ENCODE data around the gene THAP7. TPM values are rescaled to one million over a fixed set of nuclear protein-coding genes. Genes with fewer than 3 reads are reported as not detected.

The THAP7 gene
- total and polyA plus RNA-seq, 9 of the 15 experiments (the other 6 are each of a cell fraction or from before 2014, with no cell fraction given), result 7.9 to 263 (median 84.1) TPM

DNA sequence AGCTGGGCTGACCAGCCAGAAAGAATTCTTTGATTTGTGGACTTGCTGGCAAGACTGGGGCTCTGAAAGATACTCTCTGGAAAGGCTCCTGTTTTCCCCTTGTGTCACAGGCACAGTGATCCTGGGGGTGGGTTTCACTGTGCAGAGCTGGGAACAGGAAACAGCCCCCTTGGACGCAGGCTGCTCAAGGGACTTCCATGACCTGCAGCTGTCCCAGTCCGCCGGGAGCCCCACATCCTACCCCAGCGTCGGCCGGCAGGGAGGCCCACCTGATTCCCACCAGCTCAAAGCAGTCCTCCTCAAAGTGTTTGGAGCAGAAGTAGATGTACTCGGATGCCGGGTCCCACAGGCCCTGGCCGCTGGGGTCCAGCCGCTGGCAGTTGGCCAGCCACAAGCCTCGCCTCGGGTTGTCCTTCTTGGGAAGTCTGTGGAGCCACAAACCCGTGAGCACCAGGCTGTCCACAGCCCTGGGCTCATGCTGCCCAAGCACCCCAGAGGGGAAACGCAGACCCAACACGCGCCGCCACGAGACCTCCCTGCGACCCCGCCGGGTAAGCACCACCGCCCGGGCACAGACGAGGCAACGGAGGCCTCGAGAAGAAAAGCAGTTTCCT is 824 bp downstream of the THAP7 start (continued):
- TF ChIP-seq, protein P1, sequence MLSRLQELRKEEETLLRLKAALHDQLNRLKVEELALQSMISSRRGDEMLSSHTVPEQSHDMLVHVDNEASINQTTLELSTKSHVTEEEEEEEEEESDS (CRISPR knock-in tag; IDR thresholded peaks at IDR 0.05), result no peak
- peak; percentile 64 for TF ChIP-seq CHD4 (IDR thresholded peaks at IDR 0.05; ENCODE audit: insufficient read depth, insufficient replicate concordance, low read depth, low read length, poor library complexity, severe bottlenecking)
- peak; percentile 67; the same call in 1 of the 2 replicates for TF ChIP-seq JUNB (CRISPR knock-in tag; conservative IDR thresholded peaks at IDR 0.05)
- no peak for TF ChIP-seq HNRNPLL (IDR thresholded peaks at IDR 0.05; ENCODE audit: low read depth, low read length, poor library complexity, severe bottlenecking)
- TF ChIP-seq, protein P2, sequence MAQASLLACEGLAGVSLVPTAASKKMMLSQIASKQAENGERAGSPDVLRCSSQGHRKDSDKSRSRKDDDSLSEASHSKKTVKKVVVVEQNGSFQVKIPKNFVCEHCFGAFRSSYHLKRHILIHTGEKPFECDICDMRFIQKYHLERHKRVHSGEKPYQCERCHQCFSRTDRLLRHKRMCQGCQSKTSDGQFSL (CRISPR knock-in tag; IDR thresholded peaks at IDR 0.05), result no peak
- TF ChIP-seq, protein P2 (tag; IDR thresholded peaks at IDR 0.05), result peak in 1 of 2 experiments; percentile 80; a peak in 2 of 4 replicates
- TF ChIP-seq FOXK2 (conservative IDR thresholded peaks at IDR 0.05 in 1 of 2, IDR thresholded peaks at IDR 0.05 in 1 of 2; ENCODE audit: low read depth in 2 of 2), result no peak
- TF ChIP-seq, protein P3, sequence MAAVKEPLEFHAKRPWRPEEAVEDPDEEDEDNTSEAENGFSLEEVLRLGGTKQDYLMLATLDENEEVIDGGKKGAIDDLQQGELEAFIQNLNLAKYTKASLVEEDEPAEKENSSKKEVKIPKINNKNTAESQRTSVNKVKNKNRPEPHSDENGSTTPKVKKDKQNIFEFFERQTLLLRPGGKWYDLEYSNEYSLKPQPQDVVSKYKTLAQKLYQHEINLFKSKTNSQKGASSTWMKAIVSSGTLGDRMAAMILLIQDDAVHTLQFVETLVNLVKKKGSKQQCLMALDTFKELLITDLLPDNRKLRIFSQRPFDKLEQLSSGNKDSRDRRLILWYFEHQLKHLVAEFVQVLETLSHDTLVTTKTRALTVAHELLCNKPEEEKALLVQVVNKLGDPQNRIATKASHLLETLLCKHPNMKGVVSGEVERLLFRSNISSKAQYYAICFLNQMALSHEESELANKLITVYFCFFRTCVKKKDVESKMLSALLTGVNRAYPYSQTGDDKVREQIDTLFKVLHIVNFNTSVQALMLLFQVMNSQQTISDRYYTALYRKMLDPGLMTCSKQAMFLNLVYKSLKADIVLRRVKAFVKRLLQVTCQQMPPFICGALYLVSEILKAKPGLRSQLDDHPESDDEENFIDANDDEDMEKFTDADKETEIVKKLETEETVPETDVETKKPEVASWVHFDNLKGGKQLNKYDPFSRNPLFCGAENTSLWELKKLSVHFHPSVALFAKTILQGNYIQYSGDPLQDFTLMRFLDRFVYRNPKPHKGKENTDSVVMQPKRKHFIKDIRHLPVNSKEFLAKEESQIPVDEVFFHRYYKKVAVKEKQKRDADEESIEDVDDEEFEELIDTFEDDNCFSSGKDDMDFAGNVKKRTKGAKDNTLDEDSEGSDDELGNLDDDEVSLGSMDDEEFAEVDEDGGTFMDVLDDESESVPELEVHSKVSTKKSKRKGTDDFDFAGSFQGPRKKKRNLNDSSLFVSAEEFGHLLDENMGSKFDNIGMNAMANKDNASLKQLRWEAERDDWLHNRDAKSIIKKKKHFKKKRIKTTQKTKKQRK (IDR thresholded peaks at IDR 0.05; ENCODE audit: borderline replicate concordance, low read depth, low read length), result peak; percentile 31; the same call in 1 of the 2 replicates
- peak; percentile 1; the same call in 1 of the 2 replicates for TF ChIP-seq RREB1 (CRISPR knock-in tag; IDR thresholded peaks at IDR 0.05)
- peak; percentile 17; the same call in 1 of the 2 replicates for TF ChIP-seq ZNF76 (CRISPR knock-in tag; IDR thresholded peaks at IDR 0.05; ENCODE audit: borderline replicate concordance)
- peak; percentile 57 for TF ChIP-seq ATF4 (CRISPR knock-in tag; IDR thresholded peaks at IDR 0.05)
- TF ChIP-seq CGGBP1 (CRISPR knock-in tag; IDR thresholded peaks at IDR 0.05), result peak; percentile 84; the same call in 1 of the 2 replicates
- TF ChIP-seq NFATC3 (IDR thresholded peaks at IDR 0.05), result no peak
- TF ChIP-seq MCM2 (IDR thresholded peaks at IDR 0.05; ENCODE audit: low read depth), result no peak
- peak; percentile 87; the same call in 1 of the 2 replicates for TF ChIP-seq NR2F6 (CRISPR knock-in tag; IDR thresholded peaks at IDR 0.05)
